ENCODE results near the gene KRT31.

- TF ChIP-seq CTCF (IDR thresholded peaks at IDR 0.05; ENCODE audit: low read depth, low read length) (no peak), EZH2phosphoT487 (IDR thresholded peaks at IDR 0.05; ENCODE audit: low read depth) (no peak)
These were observed 13.7 kb downstream of the KRT31 start for GRCh38 chr17:41383690-41384089.
